HG03460 (cell line): ENCODE results near the gene CSH1.
"Not testable (repeated sequence)": the region's sequence is repeated elsewhere in the genome, so short reads cannot be mapped to it uniquely, and the experiment has no call there.

Experiments used
- ATAC-seq: cut with Tn5 transposase; IDR thresholded peaks from one replicate; pipeline ENCODE4 v1.9.1; 2021; ENCODE audit not compliant: unreplicated experiment

Gene CSH1

GRCh38 chr17:63871646-63872365 lies 24.6 kb downstream of the CSH1 start:
- not testable (repeated sequence) for ATAC-seq

- ATAC-seq, result not testable (repeated sequence)
These were observed 26.1 kb downstream of the CSH1 start for GRCh38 chr17:63870292-63870665.

- ATAC-seq, result not testable (repeated sequence)
These were observed 26.7 kb downstream of the CSH1 start for GRCh38 chr17:63869491-63870291.

GRCh38 chr17:63866625-63867024 lies 29.7 kb downstream of the CSH1 start:
- not testable (repeated sequence) for ATAC-seq

- no peak for ATAC-seq
These were observed 37.1 kb downstream of the CSH1 start for GRCh38 chr17:63859257-63859656.

GRCh38 chr17:63856425-63856824 lies 39.9 kb downstream of the CSH1 start:
- not testable (repeated sequence) for ATAC-seq

GRCh38 chr17:63855185-63855584 lies 41.2 kb downstream of the CSH1 start:
- ATAC-seq, result no peak

GRCh38 chr17:63854709-63855108 lies 41.7 kb downstream of the CSH1 start:
- ATAC-seq, result no peak

- ATAC-seq, result no peak
These were observed 43.1 kb downstream of the CSH1 start for GRCh38 chr17:63853260-63853659.

GRCh38 chr17:63850401-63850800 lies 46.0 kb downstream of the CSH1 start:
- no peak for ATAC-seq

- peak; percentile 89 for ATAC-seq
These were observed 47.3 kb downstream of the CSH1 start for GRCh38 chr17:63848834-63849689.

- ATAC-seq, result no peak
These were observed 48.7 kb downstream of the CSH1 start for GRCh38 chr17:63847525-63848249.

- ATAC-seq, result no peak
These were observed 50.9 kb downstream of the CSH1 start for GRCh38 chr17:63845509-63845908.
